ENCODE data around the gene FBXO40. TPM values are rescaled to one million over a fixed set of nuclear protein-coding genes. Genes with fewer than 3 reads are reported as not detected.

FBXO40 gene
- total and polyA plus RNA-seq, 9 of the 15 experiments (the other 6 are each of a cell fraction or from before 2014, with no cell fraction given): 0.01 to 0.05 (median 0.04) TPM; not detected in 3

- CTCF ChIA-PET (ENCODE audit: low intra/inter-chr PET ratio): no interaction called here
- TF ChIP-seq MEF2D (tag; conservative IDR thresholded peaks at IDR 0.05; ENCODE audit: low read depth): peak; percentile 68; the same call in 1 of the 2 replicates
- no peak for TF ChIP-seq POLR2B (IDR thresholded peaks at IDR 0.05; ENCODE audit: low read depth, partially characterized antibody)
- TF ChIP-seq JUNB (CRISPR knock-in tag; conservative IDR thresholded peaks at IDR 0.05): no peak
- TF ChIP-seq SP2 (IDR thresholded peaks at IDR 0.05; ENCODE audit: extremely low read depth, low read depth, low read length, poor library complexity, severe bottlenecking): no peak
- TF ChIP-seq ZNF253 (CRISPR knock-in tag; conservative IDR thresholded peaks at IDR 0.05): no peak
- no peak for TF ChIP-seq ZNF274 (IDR thresholded peaks at IDR 0.05; ENCODE audit: borderline replicate concordance, low read depth, low read length)
- TF ChIP-seq ZNF124 (CRISPR knock-in tag; IDR thresholded peaks at IDR 0.05): no peak
- in situ Hi-C loops (cut with MboI) (no loop called here), intact Hi-C loops (cut with micrococcal nuclease) (no loop called here)
- no peak overlapping the region for H3K4me2 ChIP-seq (ENCODE audit: insufficient read depth, low read length)
- no peak overlapping the region for H3K27ac ChIP-seq (ENCODE audit: extremely low read depth, low read depth, low read length)
- H3K79me2 ChIP-seq (ENCODE audit: control insufficient read depth, insufficient read depth, low read length): no peaks in the 10 kb centered on the region
- POLR2A ChIA-PET: interaction anchor here (0.6 to 0.8 kb wide), 3 partner anchors 11 to 150 kb away, joined by 3 read pairs; no protein-coding TSS in a partner anchor
- ATAC-seq (peak; percentile 37; the same call in 1 of the 3 replicates), FAIRE-seq (no peak), DNase-seq (ENCODE audit: extremely low read depth in 1 of 4, low spot score in 3 of 4) (no peak)
- no peaks in the 10 kb centered on the region for H3K27me3 ChIP-seq (ENCODE audit: control insufficient read depth in 2 of 2, insufficient read depth in 2 of 2, low read length in 2 of 2)
- no peaks in the 10 kb centered on the region for H4K20me1 ChIP-seq (replicated peaks; ENCODE audit: control insufficient read depth, insufficient read depth, low read length)
- no peaks in the 10 kb centered on the region for H3K9me3 ChIP-seq (replicated peaks; ENCODE audit: control insufficient read depth, insufficient read depth, low read depth, low read length)
- H3K4me3 ChIP-seq: no peak overlapping the region
- no peak overlapping the region for H2AFZ ChIP-seq (ENCODE audit: low read depth, low read length)
- H3K4me1 ChIP-seq (replicated peaks in 1 of 2; ENCODE audit: control insufficient read depth in 2 of 2, insufficient read depth in 2 of 2, low read length in 2 of 2): no peaks in the 10 kb centered on the region
- no peaks in the 10 kb centered on the region for H3K9me1 ChIP-seq (ENCODE audit: control insufficient read depth, insufficient read depth, low read length)
- no peaks in the 10 kb centered on the region for H3K36me3 ChIP-seq (ENCODE audit: control insufficient read depth, insufficient read depth, low read length)
- BruUV-seq (replicated peaks): no TSS peak
- WGBS (ENCODE audit: insufficient coverage, low coverage, missing lambda C conversion rate): 0% methylated on average over 4 of the region's 4 CpGs
- H3K9ac ChIP-seq (ENCODE audit: insufficient read depth in 1 of 2, low read depth in 2 of 2, low read length in 2 of 2): no peak overlapping the region
These were observed 8.1 kb downstream of the FBXO40 start for GRCh38 chr3:121601212-121601812.
